Ammon's horn (tissue), 1 donor: ENCODE data around the gene SLC14A1.

Experiments
- DNase-seq: peaks from one replicate; pipeline ENCODE4 v3.0.0-alpha.2; 2016; ENCODE audit warnings: low spot score

Gene SLC14A1

DNA sequence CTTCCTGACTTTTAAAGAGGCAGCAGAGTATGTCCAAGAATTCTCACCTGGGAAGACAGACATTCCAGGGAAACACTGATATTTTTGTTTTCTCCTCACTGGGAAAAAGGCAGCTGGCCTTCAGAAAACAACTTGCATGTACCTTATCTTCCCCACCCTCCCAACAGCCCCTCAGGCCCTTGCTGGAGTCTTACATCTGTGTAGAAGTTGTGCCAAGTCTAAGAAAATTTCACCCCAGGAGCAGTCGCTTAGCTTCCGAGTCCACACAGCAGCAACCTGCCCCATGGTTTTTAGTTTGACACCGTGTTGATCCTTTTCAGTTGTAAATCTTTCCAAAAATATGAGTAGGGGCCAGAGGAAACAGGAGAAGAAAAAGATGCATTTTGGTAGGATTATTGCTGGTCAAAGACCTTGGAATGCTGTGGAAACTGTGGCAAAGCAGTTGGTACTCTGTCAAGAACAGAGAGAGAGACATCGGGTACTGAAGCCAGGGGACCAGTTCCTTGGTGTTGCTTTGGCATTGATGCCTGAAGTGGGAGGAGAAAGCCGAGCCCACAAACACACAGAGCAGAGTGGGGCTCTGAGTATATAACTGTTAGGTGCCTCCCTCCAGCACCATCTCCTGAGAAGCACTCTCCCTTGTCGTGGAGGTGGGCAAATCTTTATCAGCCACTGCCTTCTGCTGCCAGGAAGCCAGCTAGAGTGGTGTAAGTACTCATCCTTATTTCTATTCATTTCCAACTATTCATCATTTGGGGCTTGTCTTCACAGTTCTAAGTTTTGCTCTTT is at the start of gene SLC14A1:
Gene SLC14A1, plus strand, starts transcription at position 615 of the 789 bp plus-strand sequence. CDS start 6,140 bp downstream, outside the sequence.
- peak; percentile 53 for DNase-seq

DNA sequence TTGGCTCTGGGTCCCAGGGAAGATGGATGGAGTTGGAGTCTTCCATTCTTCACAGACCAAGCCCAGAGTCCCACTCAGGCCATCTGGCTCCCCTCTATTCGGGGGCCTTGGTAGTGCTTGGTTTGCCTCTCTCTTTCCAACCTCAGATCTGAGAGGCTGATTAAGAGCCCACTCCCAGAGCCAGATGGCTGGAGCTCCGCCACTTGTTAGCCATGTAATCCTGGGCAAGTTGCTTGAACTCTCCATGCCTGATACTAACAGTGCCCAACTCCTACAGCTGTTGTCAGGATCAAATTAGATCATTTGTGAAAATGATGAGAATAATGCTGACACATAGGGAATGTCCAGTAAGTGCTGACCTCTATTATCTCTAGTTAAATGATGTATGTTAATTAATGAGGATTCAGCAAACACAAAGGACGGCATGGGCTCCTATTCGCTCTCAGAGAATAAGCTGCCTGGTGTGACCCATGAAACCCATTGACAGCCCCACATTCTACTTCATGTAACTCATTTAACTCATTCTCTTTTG is 46.6 kb upstream of the SLC14A1 start:
- no peak for DNase-seq

DNA sequence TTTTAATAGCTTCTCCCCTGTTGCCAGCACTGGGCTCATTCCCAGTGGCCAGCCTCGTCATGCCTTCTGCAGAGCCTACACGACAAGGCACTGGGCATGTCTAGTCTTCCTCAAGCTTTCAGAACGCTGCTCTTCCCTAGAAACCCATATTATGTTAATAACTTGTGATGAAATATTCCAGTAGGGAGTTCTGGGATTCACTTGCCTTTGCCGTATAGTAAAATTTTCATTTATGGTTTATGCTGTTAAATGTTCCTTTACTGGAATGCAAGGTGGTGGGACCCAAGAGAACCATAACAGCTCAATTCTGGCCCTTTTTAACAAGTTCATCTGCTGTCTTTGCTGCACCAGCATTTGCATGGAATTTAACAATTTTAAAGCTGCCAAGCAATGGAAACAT is 45.5 kb upstream of the SLC14A1 start:
- no peak for DNase-seq

DNA sequence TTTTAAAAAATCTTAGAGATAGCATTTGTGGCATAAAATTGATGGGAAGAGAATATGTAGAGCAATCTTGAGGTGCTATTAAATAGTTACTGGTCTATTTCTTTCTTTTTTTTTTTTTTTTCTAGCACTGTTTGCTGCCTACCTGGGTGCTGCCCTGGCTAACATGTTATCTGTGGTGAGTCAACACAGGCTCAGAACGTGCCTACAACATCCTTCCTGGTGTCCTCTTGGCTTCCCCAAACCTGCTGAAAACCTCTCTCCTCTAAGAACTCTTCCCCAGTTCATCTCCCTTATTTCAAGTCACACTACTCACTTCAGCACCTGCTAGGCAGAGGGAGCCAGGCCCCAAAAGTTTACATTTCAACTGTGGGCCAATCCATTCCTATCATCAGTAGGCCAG is 45.1 kb upstream of the SLC14A1 start:
- DNase-seq: no peak

DNA sequence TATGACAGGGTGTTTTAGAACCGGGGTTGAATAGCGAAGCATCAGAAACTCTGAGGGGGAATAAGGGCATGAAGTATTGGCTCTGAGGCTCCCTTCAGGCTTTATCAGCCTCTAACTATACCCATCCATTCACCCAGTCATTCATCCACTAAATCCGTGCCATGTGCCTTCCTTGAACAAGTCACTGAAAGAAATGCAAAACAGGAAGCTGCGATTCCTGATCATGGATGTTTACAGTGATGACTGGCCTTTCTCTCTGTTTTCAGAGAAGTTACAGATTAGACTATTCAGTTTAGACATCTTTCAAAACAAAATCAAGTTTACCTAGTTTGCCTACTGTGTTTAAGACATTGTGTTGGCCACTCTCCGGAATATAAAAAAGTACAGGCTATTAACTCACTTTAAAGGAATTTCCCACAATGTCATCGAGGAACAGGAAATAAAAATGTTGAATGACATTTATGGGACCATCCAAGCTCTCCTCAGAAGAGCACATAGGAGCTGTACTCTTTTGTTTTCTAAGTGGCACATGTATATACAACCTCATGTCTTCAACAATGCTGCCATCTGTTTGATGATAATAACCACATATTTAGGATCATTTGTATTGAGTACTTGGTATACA is 43.8 kb upstream of the SLC14A1 start:
- DNase-seq: no peak

DNA sequence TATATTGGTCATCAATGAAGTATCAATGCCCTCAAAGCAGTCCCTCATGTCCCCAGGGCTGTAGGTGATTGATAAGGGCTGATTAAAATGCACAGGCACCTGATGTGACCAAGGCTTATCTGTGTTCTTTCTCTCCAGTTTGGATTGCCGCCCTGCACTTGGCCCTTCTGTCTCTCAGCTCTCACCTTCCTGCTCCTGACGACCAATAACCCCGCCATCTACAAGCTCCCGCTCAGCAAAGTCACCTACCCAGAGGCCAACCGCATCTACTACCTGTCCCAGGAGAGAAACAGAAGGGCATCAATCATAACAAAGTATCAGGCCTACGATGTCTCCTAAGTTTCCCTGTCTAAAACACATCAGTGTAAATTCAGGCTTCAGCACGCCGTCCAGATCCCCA is 41.8 kb upstream of the SLC14A1 start:
- DNase-seq: no peak

DNA sequence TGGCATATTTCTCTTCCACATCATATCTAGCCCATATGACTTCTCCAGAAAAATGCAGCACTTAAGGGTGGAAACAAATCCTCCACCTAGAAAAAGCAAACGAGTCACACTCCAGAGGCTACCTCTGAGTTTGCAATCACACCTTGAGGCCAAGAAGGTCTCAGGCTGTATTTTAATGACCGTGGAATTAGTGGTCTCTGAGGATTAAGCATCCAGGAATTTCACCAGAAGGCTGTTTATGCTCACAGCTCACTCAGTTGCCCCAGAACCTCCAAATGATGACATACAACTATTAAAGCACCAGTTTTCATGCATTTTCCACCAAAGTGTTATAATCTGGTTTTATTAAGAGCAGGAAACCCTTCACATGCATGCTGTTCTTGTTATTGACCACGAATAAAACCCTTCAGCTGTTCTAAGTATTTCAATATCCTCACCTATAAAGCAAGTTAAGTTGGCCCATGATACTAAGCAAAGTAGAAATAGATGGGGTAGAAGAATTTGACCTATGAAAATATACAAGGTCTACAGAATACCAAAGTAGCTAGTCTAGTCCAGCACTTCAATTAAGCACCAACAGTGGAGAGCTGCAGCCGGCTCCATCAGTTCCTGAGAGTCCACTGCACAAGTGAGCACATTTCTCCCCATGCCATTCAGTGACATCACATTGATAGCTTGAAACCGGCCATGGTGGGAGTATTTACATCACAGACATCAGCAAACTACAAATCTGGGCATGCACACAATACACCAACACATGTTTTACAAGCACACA is 39.5 kb upstream of the SLC14A1 start:
- DNase-seq: no peak

DNA sequence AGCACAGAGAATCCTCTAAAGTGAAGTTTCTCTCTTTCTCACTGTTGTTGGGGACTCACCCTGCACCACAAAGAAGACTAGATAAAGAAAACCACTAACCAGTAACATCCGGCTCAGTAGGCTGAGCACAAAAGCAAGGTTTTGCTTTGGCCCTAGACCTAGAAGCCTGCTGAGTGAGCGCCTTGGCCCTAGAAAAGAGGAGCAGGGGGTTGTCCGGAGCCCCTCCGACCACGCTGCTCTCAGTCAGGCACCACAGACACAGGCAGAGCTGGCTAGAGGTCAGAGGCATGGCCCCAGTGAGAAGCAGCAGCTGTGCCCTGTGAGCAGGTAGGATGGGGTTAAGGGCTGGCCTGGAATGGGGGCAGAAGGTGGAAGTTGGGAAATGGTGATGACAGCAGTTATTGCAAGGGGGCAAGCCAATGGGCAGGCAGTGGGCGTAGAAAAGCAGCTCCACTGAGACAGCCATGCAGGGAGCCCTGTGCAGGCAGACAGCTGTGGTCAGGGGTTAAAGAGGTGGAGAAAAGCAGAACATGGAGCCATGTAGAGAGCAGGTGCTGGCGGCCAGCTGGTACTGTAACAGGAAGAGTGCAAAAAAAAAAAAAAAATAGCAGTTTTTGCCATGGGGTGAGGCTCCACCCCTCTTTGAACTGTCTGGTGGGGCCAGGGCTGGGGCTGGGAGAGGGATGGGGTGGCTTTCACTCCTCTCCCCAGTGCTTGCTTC is 36.9 kb upstream of the SLC14A1 start:
- DNase-seq: no peak

DNA sequence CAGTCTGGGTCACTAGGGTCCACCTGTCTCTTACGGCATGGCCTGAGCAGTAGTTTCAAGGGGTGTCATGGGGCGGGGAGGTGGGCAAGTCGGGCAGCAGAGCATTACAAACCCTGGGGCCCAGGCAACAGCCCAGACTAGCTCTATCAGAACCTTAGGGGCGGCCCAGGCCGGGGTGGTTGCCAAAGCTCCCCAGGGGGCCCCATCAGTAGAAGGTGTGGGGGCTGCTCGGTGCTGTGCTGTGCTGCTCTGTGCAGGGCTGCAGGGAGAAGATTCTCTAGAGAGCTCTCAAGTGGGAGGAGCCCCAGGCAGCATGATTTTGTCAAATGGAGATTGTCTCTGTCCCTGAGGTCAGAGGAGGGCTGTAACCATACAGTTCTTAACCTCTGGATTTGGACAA is 36.4 kb upstream of the SLC14A1 start:
- no peak for DNase-seq

DNA sequence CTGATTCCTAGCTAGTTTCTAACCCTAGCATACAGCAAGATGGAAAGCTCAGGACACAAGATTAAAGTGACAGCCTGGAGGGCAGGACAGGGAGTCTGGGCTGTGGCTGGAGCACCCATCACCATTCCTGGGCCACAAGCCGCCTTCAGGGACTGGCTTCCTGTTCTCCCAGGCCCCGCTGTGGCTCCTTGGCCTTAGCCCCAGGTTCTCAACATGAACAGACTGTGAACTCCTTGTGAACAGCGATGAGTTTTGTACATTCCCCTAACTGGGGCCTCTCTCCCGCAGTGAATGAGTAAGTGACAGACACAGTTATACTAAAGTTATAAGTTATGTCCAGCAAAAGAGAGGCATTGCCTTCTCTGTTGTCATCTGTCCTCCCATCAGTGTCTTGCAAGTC is 35.9 kb upstream of the SLC14A1 start:
- DNase-seq: no peak

DNA sequence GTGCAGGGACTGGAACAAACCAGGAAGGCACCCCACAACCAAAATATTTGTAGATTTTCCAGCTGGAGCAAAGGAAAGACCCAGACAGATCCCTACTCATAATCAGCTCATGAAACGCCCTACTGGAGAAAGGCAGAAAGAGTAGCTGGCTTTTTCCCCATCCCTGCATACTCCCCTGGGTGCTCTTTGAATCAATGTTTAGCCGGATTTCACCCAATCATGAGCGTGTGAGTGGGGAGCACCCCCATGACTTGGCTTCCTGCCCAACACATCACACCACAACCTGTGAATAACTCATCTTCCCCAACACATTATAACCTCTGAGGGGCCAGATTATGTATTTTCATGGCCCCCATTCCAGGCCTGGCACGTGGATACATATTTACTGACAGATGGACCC is 35.1 kb upstream of the SLC14A1 start:
- no peak for DNase-seq

DNA sequence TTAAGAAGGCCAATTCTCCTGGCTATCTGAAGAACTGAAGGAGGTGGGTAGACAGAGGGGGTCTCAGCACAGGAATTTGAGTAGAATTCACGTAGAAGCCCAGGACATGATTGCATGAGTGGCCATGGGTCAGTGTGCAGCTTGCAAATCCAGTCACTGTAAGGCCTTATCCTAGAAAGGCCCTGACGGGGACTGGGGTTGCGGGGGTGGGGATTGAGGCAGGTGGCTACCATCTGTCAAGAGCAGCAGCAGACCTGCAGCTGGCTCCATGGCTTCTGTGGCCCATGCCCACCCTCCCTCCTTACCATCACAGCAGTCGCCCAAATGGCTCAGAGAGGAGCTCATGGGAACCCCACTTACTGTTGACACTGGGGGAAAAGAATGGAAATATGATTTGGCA is 34.6 kb upstream of the SLC14A1 start:
- DNase-seq: no peak

DNA sequence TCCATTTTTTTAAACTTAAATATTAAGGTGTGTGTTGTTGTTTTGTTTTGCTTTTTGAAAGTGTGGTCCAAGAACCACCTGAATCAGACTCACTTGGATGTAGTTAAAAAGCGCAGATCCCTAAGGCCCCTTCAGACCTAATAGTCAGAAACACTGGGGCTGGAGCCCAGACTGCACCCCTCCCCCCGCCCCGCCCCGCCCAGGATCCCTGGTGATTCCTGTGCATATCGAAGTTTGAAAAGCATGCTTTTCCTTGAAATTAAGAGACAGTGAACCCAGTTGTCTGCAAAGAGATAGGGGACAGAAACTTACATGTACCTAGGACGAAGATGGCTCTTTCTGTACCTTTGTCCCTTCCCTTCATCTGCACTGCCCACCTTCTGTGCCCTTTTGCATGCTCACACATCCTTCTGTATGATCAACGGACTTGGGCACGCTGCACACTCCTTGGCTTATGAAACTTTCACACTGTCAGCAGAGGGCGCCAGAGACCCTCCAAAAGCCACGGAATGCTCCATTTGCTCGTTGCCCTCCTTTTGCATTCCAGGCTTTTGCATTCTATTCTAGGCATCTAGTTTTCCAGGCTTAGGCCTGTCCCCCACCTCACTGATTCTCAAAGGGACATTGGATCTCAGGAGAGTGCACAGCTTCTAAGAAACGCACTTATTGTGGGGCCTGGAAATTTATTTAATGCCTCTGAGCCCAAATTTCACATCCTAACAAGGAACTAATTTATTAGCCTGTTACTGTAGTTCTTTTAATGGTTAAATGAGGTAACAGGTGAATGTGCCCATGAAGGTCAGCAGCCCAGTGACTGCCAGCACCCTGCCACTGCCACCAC is 32.8 kb upstream of the SLC14A1 start:
- peak; percentile 90 for DNase-seq

DNA sequence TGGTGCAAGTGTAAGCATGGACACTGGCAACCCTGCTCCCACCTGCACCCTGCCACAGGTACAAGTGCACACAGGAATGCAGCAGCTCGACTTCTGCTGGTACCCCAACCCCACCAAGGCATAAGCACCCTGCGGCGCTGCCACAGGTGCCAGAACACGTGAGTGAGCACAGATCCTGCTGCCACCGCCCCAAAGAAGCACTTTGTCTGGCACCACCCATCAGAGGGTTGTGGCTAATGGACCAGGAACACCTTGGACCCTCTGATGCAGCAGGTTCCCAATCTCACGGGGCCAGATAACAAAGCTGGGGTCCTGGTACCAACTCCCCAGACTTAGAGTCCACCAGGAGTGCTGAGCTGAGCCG is 32.2 kb upstream of the SLC14A1 start:
- DNase-seq: no peak

DNA sequence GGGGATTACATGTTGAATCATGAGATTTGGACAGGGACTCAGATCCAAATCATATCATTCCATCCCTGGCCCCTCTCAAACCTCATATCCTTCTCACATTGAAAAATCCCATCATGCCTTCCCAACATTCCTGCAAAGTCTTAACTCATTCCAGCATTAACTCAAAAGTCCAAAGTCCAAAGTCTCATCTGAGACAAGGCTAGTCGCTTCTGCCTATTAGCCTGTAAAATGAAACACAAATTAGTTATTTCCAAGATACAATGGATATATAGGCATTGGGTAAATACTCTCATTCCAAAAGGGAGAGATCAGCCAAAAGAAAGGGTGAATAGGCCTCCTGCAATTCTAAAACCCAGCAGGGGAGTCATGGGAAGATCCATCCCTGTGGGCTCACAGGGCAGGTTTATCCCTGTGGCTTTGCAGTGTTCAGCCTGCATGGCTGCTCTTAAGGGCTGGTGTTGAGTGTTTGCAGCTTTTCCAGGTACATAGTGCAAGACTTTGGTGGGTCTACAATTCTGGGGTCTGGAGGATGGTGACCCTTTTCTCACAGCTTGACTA is 21.2 kb upstream of the SLC14A1 start:
- no peak for DNase-seq

DNA sequence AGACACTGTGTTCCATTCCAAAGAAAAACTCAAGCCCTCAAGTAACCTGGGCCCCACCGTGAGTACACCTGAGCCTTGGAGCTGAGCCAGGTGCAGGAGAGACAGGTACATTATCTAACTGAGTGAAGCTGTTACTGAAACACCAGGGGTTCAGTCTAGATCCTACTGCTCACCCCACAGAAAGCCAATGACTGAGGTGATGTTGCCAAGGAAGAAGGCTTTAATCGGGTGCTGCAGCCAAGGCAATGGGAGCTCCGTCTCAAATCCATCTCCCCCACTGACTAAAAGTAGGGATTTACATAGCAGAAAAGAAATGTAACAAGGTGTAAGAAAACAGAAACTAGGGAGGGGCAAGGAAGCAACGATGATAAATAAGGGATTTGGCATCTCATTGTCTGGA is 15.2 kb upstream of the SLC14A1 start:
- DNase-seq: no peak

DNA sequence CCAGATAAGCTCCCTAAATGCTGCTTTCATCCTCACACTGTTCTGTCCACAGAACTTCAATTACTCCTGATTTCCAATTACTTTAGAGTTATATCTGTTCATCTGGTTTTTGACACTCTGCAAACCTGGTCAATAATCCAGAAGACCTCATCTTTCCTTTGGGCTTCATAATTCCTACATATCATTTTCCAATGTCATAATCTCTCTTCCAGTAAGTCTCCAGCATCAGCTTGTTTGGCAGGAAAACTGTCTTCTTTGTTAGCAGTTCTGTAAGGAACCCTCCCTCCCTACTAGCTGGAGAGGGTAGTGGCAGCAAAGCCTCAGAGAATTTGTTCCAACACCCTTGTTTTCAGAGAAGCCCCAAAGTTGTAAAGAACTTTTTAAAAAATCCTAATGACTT is 11.9 kb upstream of the SLC14A1 start:
- peak; percentile 34 for DNase-seq

DNA sequence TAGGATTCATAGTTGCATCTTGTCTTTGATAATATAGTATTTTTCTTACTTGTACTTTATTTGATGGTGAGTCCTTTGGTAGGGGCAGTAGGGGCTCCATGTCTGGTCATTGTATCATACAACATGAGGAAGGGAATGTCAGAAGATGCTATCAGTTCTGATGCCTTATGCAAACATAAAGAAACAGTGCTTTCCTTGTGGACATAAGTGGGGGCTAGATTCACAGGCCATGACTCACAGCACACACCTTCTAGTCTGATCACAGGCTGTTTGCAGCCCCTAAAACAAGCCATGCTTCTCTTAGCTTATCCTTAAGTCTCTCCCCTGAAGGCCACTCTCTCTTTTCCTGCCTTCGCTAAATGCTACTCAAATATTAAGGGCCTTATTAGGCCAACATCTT is 10.7 kb upstream of the SLC14A1 start:
- DNase-seq: no peak

DNA sequence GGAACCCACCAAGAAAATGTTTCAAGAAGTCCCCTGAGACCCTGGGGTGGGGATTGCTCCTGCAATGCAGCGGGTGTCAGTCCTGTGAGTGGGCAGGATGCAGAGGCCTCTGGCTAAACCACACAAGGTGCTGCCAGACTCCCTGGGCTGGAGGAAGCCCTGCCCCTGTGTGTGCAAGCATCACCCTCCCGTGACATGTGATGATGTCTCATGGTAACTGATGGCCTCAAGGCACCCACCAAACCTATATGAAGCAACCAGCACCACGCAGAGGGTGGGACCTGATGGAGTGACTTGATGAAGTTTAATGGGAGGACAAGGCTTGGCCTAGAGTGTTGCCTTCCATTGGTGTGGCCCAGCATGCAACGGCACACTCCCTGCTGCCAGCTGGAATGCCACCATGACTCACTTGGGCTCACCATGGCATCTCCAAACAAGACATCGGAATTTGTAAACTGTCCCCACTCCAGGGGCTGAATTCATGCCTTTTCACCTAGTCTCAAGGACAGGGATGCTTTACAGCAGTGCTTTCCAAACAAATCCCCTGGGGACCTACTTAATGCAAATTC is 8.7 kb upstream of the SLC14A1 start:
- DNase-seq: peak; percentile 66

DNA sequence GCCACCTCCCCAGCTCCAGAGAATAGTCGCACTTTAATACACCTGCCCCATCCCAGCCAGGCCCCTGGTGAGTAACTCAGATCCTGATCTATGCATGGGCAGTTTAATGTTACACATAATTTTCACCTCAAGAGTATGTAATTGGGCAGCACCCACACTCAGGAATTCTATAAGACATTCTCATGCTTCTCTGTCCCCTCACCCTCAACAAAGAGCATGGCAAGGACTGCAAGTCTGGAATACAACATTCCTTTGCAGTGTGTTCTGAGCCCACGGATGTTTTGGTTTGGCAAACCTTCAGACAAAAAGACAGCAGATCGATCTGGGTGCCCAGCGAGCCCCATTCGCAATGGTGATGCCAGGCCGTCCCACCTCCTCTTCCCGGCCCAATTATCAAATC is 4.9 kb upstream of the SLC14A1 start:
- DNase-seq: no peak

DNA sequence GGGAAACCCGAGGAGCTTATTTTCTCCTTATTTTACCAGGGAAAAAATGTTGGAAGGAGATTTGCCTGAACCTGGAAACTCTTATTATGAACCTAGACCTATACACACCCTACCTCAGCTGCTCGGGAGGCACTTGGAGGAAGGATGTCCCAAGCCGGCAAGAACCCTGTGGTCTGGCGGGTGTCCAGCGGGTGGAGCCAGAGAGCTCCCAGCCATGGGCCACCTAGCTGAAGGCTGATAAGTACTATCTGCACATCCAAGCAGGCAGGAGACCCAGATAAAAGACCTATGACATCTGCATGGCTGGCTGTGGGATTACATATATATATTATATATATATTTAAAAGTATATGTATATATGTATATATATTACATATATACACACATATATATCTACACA is 1.1 kb upstream of the SLC14A1 start:
- peak; percentile 55 for DNase-seq
